H1 (cell line): ENCODE data around the gene SAPCD1. TPM values are rescaled to one million over a fixed set of nuclear protein-coding genes. Genes with fewer than 3 reads are reported as not detected.

Experiments
- BRCA1 ChIP-seq: IDR thresholded peaks from 2 replicates; pipeline ENCODE4 v1.6.1; 2012; ENCODE audit warnings: low read depth, low read length, improper control_type of control experiment
- HDAC2 ChIP-seq, 2 experiments: fragments of 300-600 bp in 1 of 2; sonication (generic) in 1 of 2; IDR thresholded peaks; 2 replicates each; pipeline ENCODE4 v1.6.1; 2011 to 2012; ENCODE audit warnings: low read depth in 2 of 2, low read length in 2 of 2, mild to moderate bottlenecking in 2 of 2, moderate library complexity in 2 of 2, borderline replicate concordance in 1 of 2, inconsistent platforms in 1 of 2
- MAFK ChIP-seq: IDR thresholded peaks from 2 replicates; pipeline ENCODE4 v1.6.1; 2012; ENCODE audit warnings: low read depth, mild to moderate bottlenecking, improper control_type of control experiment, low read length
- SIX5 ChIP-seq: IDR thresholded peaks from 2 replicates; pipeline ENCODE4 v1.6.1; 2011; ENCODE audit warnings: mild to moderate bottlenecking, low read depth, low read length
- SRF ChIP-seq: IDR thresholded peaks from 2 replicates; pipeline ENCODE4 v1.6.1; 2011; ENCODE audit warnings: mild to moderate bottlenecking, low read depth, low read length, moderate library complexity
- polyA plus RNA-seq, 7 experiments: library from polyadenylated mRNA; depleted of rRNA in 3 of 7; stranded (reverse) in 5 of 7; unstranded in 2 of 7; fragments of >200 nt in 5 of 7; fragments of 200-250 nt in 2 of 7; gene quantifications; 1 replicate in 5 of 7; 2 replicates in 1 of 7; 4 replicates in 1 of 7; pipeline versions ENCODE4 v1.2.1 to v1.2.3, GENCODE V29; 2011 to 2013; ENCODE audit warnings: missing spikeins in 2 of 7, mixed read lengths in 2 of 7
- total RNA-seq: library from RNA; stranded (reverse); fragmentation: NEBNext Ultra II Directional; extraction: Animal tissue kit (Norgen Biotek cat#: 25700); gene quantifications from 2 replicates; pipeline ENCODE4 v1.2.1, GENCODE V29; 2021
- TF ChIP-seq, protein P1 (sequence below): IDR thresholded peaks from 2 replicates; pipeline ENCODE4 v1.6.1; 2012; ENCODE audit warnings: low read length, inconsistent platforms
- TF ChIP-seq, protein P2 (sequence below): IDR thresholded peaks from 2 replicates; pipeline ENCODE4 v1.6.1; 2011; ENCODE audit warnings: low read depth, mild to moderate bottlenecking, low read length; ENCODE audit not compliant: insufficient read depth

Gene SAPCD1
- total and polyA plus RNA-seq, 2 of the 8 experiments (the other 6 are each of a cell fraction or from before 2014, with no cell fraction given) = 3.1 to 5.9 TPM

DNA sequence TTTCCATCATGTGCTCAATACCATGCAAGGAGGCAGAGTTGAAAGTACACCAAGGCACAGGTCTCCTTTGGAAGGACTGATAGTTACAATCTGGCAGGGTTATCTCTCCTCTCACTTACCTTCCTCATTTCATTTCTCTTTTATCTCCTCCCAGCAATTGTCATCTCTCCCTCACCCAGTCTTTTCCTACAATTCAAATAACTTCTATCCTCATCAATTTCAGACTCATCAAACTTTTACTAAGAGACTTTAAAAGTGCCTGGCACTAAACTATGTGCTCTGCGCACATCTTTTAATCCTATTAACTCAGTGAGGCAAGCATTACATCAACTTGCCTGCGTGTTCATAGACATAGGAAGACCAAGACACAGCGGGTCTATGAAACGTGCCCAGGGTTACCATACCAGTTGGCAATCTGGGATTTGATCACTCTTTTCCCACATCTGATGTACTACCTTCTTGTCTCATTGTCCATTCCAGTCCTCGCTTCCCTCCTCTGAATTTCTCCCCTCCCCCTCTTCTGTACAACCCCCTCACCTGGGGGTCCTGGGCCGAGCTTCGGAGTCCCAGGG is 31.9 kb downstream of the SAPCD1 start (continued):
- TF ChIP-seq, protein P1, sequence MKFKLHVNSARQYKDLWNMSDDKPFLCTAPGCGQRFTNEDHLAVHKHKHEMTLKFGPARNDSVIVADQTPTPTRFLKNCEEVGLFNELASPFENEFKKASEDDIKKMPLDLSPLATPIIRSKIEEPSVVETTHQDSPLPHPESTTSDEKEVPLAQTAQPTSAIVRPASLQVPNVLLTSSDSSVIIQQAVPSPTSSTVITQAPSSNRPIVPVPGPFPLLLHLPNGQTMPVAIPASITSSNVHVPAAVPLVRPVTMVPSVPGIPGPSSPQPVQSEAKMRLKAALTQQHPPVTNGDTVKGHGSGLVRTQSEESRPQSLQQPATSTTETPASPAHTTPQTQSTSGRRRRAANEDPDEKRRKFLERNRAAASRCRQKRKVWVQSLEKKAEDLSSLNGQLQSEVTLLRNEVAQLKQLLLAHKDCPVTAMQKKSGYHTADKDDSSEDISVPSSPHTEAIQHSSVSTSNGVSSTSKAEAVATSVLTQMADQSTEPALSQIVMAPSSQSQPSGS = no peak
- TF ChIP-seq, protein P2, sequence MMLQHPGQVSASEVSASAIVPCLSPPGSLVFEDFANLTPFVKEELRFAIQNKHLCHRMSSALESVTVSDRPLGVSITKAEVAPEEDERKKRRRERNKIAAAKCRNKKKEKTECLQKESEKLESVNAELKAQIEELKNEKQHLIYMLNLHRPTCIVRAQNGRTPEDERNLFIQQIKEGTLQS = no peak
- no peak for TF ChIP-seq BRCA1
- TF ChIP-seq SIX5 = no peak
- no peak for TF ChIP-seq HDAC2 (IDR thresholded peaks at IDR 0.05; ENCODE audit: borderline replicate concordance in 1 of 2, low read depth in 2 of 2, low read length in 2 of 2)
- TF ChIP-seq MAFK = no peak
- no peak for TF ChIP-seq SRF
